IPS-NIHi7 (cell line): ENCODE results near the gene AMBRA1.
"Not testable (repeated sequence)": the region's sequence is repeated elsewhere in the genome, so short reads cannot be mapped to it uniquely, and the experiment has no call there.

Experiments
- DNase-seq: peaks from one replicate; pipeline ENCODE4 v3.0.0; 2012; ENCODE audit warnings: mixed read lengths; ENCODE audit errors: extremely low spot score

Gene AMBRA1

GRCh38 chr11:46371262-46371661 is 222.6 kb downstream of the AMBRA1 start:
- DNase-seq, result not testable (repeated sequence)

GRCh38 chr11:46370253-46370652 is 223.6 kb downstream of the AMBRA1 start:
- no peak for DNase-seq

- peak; percentile 85 for DNase-seq
These were observed 224.2 kb downstream of the AMBRA1 start for GRCh38 chr11:46369458-46370152.

GRCh38 chr11:46367916-46368267 is 225.9 kb downstream of the AMBRA1 start:
- DNase-seq, result no peak

- DNase-seq, result peak; percentile 70
These were observed 226.4 kb downstream of the AMBRA1 start for GRCh38 chr11:46367244-46367915.

- DNase-seq, result no peak
These were observed 227.1 kb downstream of the AMBRA1 start for GRCh38 chr11:46366661-46367161.

GRCh38 chr11:46366260-46366659 is 227.6 kb downstream of the AMBRA1 start:
- DNase-seq, result no peak

GRCh38 chr11:46364791-46365190 is 229.0 kb downstream of the AMBRA1 start:
- DNase-seq, result no peak

- no peak for DNase-seq
These were observed 229.8 kb downstream of the AMBRA1 start for GRCh38 chr11:46364056-46364455.

GRCh38 chr11:46363455-46364005 is 230.3 kb downstream of the AMBRA1 start:
- no peak for DNase-seq

- no peak for DNase-seq
These were observed 230.8 kb downstream of the AMBRA1 start for GRCh38 chr11:46363031-46363407.

- DNase-seq, result no peak
These were observed 231.4 kb downstream of the AMBRA1 start for GRCh38 chr11:46362156-46363030.

GRCh38 chr11:46361283-46362155 is 232.3 kb downstream of the AMBRA1 start:
- no peak for DNase-seq

- no peak for DNase-seq
These were observed 232.9 kb downstream of the AMBRA1 start for GRCh38 chr11:46360878-46361277.

GRCh38 chr11:46359953-46360352 is 233.9 kb downstream of the AMBRA1 start:
- DNase-seq, result no peak

- DNase-seq, result no peak
These were observed 236.3 kb downstream of the AMBRA1 start for GRCh38 chr11:46357483-46357936.

- no peak for DNase-seq
These were observed 236.8 kb downstream of the AMBRA1 start for GRCh38 chr11:46356924-46357482.

- DNase-seq, result no peak
These were observed 240.1 kb downstream of the AMBRA1 start for GRCh38 chr11:46353698-46354097.

GRCh38 chr11:46352063-46352841 is 241.6 kb downstream of the AMBRA1 start:
- peak; percentile 73 for DNase-seq

- DNase-seq, result no peak
These were observed 242.2 kb downstream of the AMBRA1 start for GRCh38 chr11:46351606-46352005.
